Keratinocyte (primary cell): Measurements from ENCODE around the gene EFTUD2. TPM values are rescaled to one million over a fixed set of nuclear protein-coding genes. Genes with fewer than 3 reads are reported as not detected.
A peak's percentile ranks its signal among the peaks of the same experiment; 100 is the strongest.
"Not testable (repeated sequence)": the region's sequence is repeated elsewhere in the genome, so short reads cannot be mapped to it uniquely, and the experiment has no call there.

Source experiments
- DNase-seq: peaks from one replicate; pipeline ENCODE4 v3.0.0-alpha.2; 2011; ENCODE audit warnings: low read depth, missing footprints, low spot score
- FAIRE-seq: peaks from 2 replicates; lab custom pipeline; 2011; peaks lifted over from hg19 to GRCh38; lab: Jason Lieb, UNC
- H2AFZ ChIP-seq: 2 replicates; pipeline ENCODE4 v1.6.0; 2012; ENCODE audit warnings: low read length, control low read depth, inconsistent platforms; ENCODE audit not compliant: control insufficient read depth
- H3K27ac ChIP-seq: 2 replicates; pipeline ENCODE4 v1.5.1; 2011; ENCODE audit warnings: low read length; ENCODE audit not compliant: control insufficient read depth, insufficient read depth
- H3K27me3 ChIP-seq: 3 replicates; pipeline ENCODE4 v1.6.0; 2011; ENCODE audit warnings: low read length; ENCODE audit not compliant: control insufficient read depth, insufficient read depth; ENCODE audit errors: extremely low read depth
- H3K36me3 ChIP-seq, 2 experiments: 2 replicates in 1 of 2; 3 replicates in 1 of 2; pipeline ENCODE4 v1.5.1; 2011; ENCODE audit warnings: low read length in 2 of 2, mild to moderate bottlenecking in 1 of 2; ENCODE audit not compliant: control insufficient read depth in 2 of 2, insufficient read depth in 2 of 2; ENCODE audit errors: extremely low read depth in 1 of 2
- H3K4me1 ChIP-seq: 3 replicates; pipeline ENCODE4 v1.5.1; 2011; ENCODE audit warnings: low read length; ENCODE audit not compliant: control insufficient read depth, insufficient read depth; ENCODE audit errors: extremely low read depth
- H3K4me2 ChIP-seq: 3 replicates; pipeline ENCODE4 v1.6.0; 2011; ENCODE audit warnings: low read depth, low read length; ENCODE audit not compliant: control insufficient read depth, insufficient read depth; ENCODE audit errors: extremely low read depth
- H3K4me3 ChIP-seq, 3 experiments: fragments of 200-600 bp in 1 of 3; sonication (generic) in 1 of 3; 2 replicates in 2 of 3; 3 replicates in 1 of 3; pipeline ENCODE4 v1.5.1; 2011 to 2016; ENCODE audit warnings: low read length in 3 of 3, mild to moderate bottlenecking in 3 of 3, control low read depth in 2 of 3, inconsistent platforms in 1 of 3, low read depth in 1 of 3, mixed read lengths in 1 of 3, mixed run types in 1 of 3, moderate library complexity in 1 of 3; ENCODE audit not compliant: control insufficient read depth in 2 of 3, insufficient read depth in 2 of 3; ENCODE audit errors: extremely low read depth in 1 of 3
- H3K79me2 ChIP-seq: 2 replicates; pipeline ENCODE4 v1.6.0; 2012; ENCODE audit warnings: low read length; ENCODE audit not compliant: control insufficient read depth, insufficient read depth
- H3K9ac ChIP-seq: 3 replicates; pipeline ENCODE4 v1.6.0; 2011; ENCODE audit warnings: low read length; ENCODE audit not compliant: control insufficient read depth, insufficient read depth; ENCODE audit errors: extremely low read depth
- H3K9me1 ChIP-seq: 3 replicates; pipeline ENCODE4 v1.6.0; 2011; ENCODE audit warnings: low read length; ENCODE audit not compliant: control insufficient read depth, insufficient read depth; ENCODE audit errors: extremely low read depth
- H3K9me3 ChIP-seq: 2 replicates; pipeline ENCODE4 v1.5.1; 2012; ENCODE audit warnings: low read depth, low read length; ENCODE audit not compliant: control insufficient read depth
- H4K20me1 ChIP-seq: 3 replicates; pipeline ENCODE4 v1.6.0; 2011; ENCODE audit warnings: low read length; ENCODE audit not compliant: control insufficient read depth, insufficient read depth; ENCODE audit errors: extremely low read depth
- CTCF ChIP-seq, 3 experiments: IDR thresholded peaks in 1 of 3; conservative IDR thresholded peaks in 1 of 3; optimal IDR thresholded peaks in 1 of 3; 2 replicates in 2 of 3; 3 replicates in 1 of 3; pipeline versions ENCODE3 to v1.5.1; 2011; ENCODE audit warnings: low read length in 3 of 3, mild to moderate bottlenecking in 3 of 3, moderate library complexity in 2 of 3, control low read depth in 1 of 3, inconsistent platforms in 1 of 3; ENCODE audit not compliant: insufficient read depth in 2 of 3; ENCODE audit errors: extremely low read depth in 1 of 3
- EZH2 ChIP-seq: IDR thresholded peaks from one replicate; pipeline ENCODE4 v1.6.1; 2012; ENCODE audit warnings: inconsistent platforms, mild to moderate bottlenecking, low read length, moderate library complexity
- dilution Hi-C: fragments of 300-500 bp; cut with MboI; formaldehyde crosslinking; loops from one replicate; pipeline ENCODE4 v1.7.0; 2020; ENCODE audit warnings: low sequenced_read_pairs; ENCODE audit not compliant: extremely low pct_ligation_motif_present
- polyA plus RNA-seq, 5 experiments: library from polyadenylated mRNA; depleted of rRNA in 3 of 5; stranded (reverse) in 3 of 5; stranded (forward) in 1 of 5; unstranded in 1 of 5; fragments of >200 nt; gene quantifications; 1 replicate in 1 of 5; 2 replicates in 3 of 5; 3 replicates in 1 of 5; pipeline versions ENCODE4 v1.2.1 to v1.2.3, GENCODE V29; 2011 to 2012; ENCODE audit warnings: missing spikeins in 2 of 5, low read depth in 1 of 5, low replicate concordance in 1 of 5

Gene EFTUD2
- polyA plus RNA-seq, 1 donor (not counting 4 experiments of a cell fraction or from before 2014, with no cell fraction given) = 160 TPM

GRCh38 chr17:44820631-44821212 is 78.5 kb downstream of the EFTUD2 start:
- Histone ChIP-seq H3K9me1 (no peaks in the 10 kb centered on the region), H3K27me3 (no peaks in the 10 kb centered on the region), H3K9me3 (no peaks in the 10 kb centered on the region), H2AFZ (peak overlapping the region; percentile 30), H3K4me2 (peak overlapping the region; percentile 85), H3K36me3 (peaks cover 0 to 2% of the 10 kb centered on the region in 2 experiments), H3K9ac (peak overlapping the region; percentile 34), H3K4me3 (peak overlapping the region in 2 of 3 experiments; percentile 37 to 39), H3K4me1 (peaks cover 33% of the 10 kb centered on the region), H4K20me1 (no peaks in the 10 kb centered on the region), H3K79me2 (peaks cover 68% of the 10 kb centered on the region), H3K27ac (peak overlapping the region; percentile 77)
- no peak for TF ChIP-seq EZH2
- no peak for TF ChIP-seq CTCF (optimal IDR thresholded peaks at IDR 0.05 in 1 of 3, IDR thresholded peaks at IDR 0.05 in 1 of 3, conservative IDR thresholded peaks at IDR 0.05 in 1 of 3; ENCODE audit: extremely low read depth in 1 of 3, insufficient read depth in 2 of 3, low read length in 3 of 3)
- peak; percentile 75 for DNase-seq
- dilution Hi-C loops = no loop called here
- FAIRE-seq = peak; percentile 91

- H4K20me1 ChIP-seq, FAIRE-seq, H3K36me3 ChIP-seq, H3K9me1 ChIP-seq, DNase-seq, dilution Hi-C loops, H3K27me3 ChIP-seq, H3K4me3 ChIP-seq, H2AFZ ChIP-seq, H3K9ac ChIP-seq, H3K4me2 ChIP-seq, H3K27ac ChIP-seq, H3K9me3 ChIP-seq: not testable (repeated sequence)
- Histone ChIP-seq H3K4me1 (peaks cover 42% of the 10 kb centered on the region), H3K79me2 (peaks cover 56% of the 10 kb centered on the region)
These were observed 80.7 kb downstream of the EFTUD2 start for GRCh38 chr17:44818508-44818907.

GRCh38 chr17:44812263-44812662 is 87.0 kb downstream of the EFTUD2 start:
- peaks cover 50% of the 10 kb centered on the region for H3K79me2 ChIP-seq
- no peak overlapping the region for H3K4me3 ChIP-seq
- H3K4me1 ChIP-seq = peaks cover 9% of the 10 kb centered on the region
- no peak overlapping the region for H3K27ac ChIP-seq
- TF ChIP-seq CTCF (optimal IDR thresholded peaks at IDR 0.05 in 1 of 3, IDR thresholded peaks at IDR 0.05 in 1 of 3, conservative IDR thresholded peaks at IDR 0.05 in 1 of 3; ENCODE audit: extremely low read depth in 1 of 3, insufficient read depth in 2 of 3, low read length in 3 of 3) (no peak), EZH2 (no peak)
- H4K20me1 ChIP-seq = peaks cover 3% of the 10 kb centered on the region
- no peak for FAIRE-seq
- no peak for DNase-seq
- no peaks in the 10 kb centered on the region for H3K9me3 ChIP-seq
- no peak overlapping the region for H2AFZ ChIP-seq
- no peaks in the 10 kb centered on the region for H3K27me3 ChIP-seq
- H3K36me3 ChIP-seq = no peaks in the 10 kb centered on the region
- no peak overlapping the region for H3K4me2 ChIP-seq
- dilution Hi-C loops = no loop called here
- H3K9ac ChIP-seq = no peak overlapping the region
- H3K9me1 ChIP-seq = no peaks in the 10 kb centered on the region
